Measurements from ENCODE around the gene AR. TPM values are rescaled to one million over a fixed set of nuclear protein-coding genes. Genes with fewer than 3 reads are reported as not detected.

Gene AR
- total and polyA plus RNA-seq, 7 donors = under 0.01 to 9.1 (median 5.4) TPM; not detected in 1

DNA sequence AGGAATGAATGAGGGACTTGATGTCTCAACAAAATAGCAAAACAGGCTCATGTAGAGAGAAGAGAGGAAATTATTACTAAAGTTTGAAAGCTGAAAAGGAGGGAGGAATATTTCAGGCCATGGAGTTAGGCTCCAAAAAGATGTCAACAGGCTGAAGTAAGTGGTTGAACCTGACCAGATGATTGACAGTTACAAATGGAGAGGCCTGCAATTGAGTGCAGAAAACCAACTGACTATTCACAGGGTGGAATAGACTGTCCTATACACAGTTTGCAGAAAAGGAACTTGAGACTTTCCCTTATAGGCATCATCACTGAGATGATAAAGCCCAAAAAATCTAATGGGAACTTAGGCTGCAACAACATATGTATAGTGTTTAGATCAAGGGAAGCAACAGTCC is 233.3 kb downstream of the AR start:
- intact Hi-C loops (cut with DNase I) = no loop called here
- H3K27ac ChIP-seq = no peak overlapping the region
- H3K4me3 ChIP-seq = no peak overlapping the region
- TF ChIP-seq POLR2A (IDR thresholded peaks at IDR 0.05) (no peak), POLR2AphosphoS5 (IDR thresholded peaks at IDR 0.05) (no peak), CTCF (IDR thresholded peaks at IDR 0.05) (no peak), EP300 (IDR thresholded peaks at IDR 0.05) (no peak)
- H3K9me3 ChIP-seq = no peaks in the 10 kb centered on the region
- DNase-seq = no peak
- H3K4me1 ChIP-seq = peaks cover 0 to 11% (median 8%) of the 10 kb centered on the region in 4 donors
- no peaks in the 10 kb centered on the region for H3K36me3 ChIP-seq
- H3K27me3 ChIP-seq = no peaks in the 10 kb centered on the region

GRCh38 chrX:67779099-67779498 is 235.3 kb downstream of the AR start:
- 84 to 90% methylated on average over 3 of the region's 3 CpGs for WGBS, 2 donors
- no peak overlapping the region for H3K27ac ChIP-seq
- H3K9me3 ChIP-seq = no peaks in the 10 kb centered on the region
- H3K36me3 ChIP-seq = no peaks in the 10 kb centered on the region
- intact Hi-C loops (cut with DNase I) = no loop called here
- no peaks in the 10 kb centered on the region for H3K27me3 ChIP-seq
- no peak for TF ChIP-seq POLR2AphosphoS5 (IDR thresholded peaks at IDR 0.05)
- TF ChIP-seq EP300 (IDR thresholded peaks at IDR 0.05) = no peak
- TF ChIP-seq POLR2A (IDR thresholded peaks at IDR 0.05) = no peak
- TF ChIP-seq CTCF (IDR thresholded peaks at IDR 0.05) = no peak
- peaks cover 0 to 11% (median 8%) of the 10 kb centered on the region in 4 donors for H3K4me1 ChIP-seq
- no peak for DNase-seq
- H3K4me3 ChIP-seq = no peak overlapping the region

Measured in sigmoid colon (tissue), 7 donors.